GM23338 (cell line): ENCODE measurements around the gene UBE2C. TPM values are rescaled to one million over a fixed set of nuclear protein-coding genes. Genes with fewer than 3 reads are reported as not detected.

ENCODE experiments used
- ATAC-seq: fragments of 200-7000 bp; cut with Tn5 transposase; 3 replicates; pipeline ENCODE4 v1.9.1; 2020
- DNase-seq: peaks from one replicate; pipeline ENCODE4 v3.0.0-alpha.2; 2015; ENCODE audit warnings: low spot score
- H2AFZ ChIP-seq: fragments of 200-600 bp; sonication (generic); 2 replicates; pipeline ENCODE4 v1.8.0; 2016; ENCODE audit warnings: antibody characterized with exemption, mild to moderate bottlenecking, moderate library complexity
- H3F3A ChIP-seq: fragments of 200-600 bp; sonication (generic); replicated peaks from 2 replicates; pipeline ENCODE4 v1.8.0; 2017; ENCODE audit warnings: antibody characterized with exemption, mixed run types, low read depth
- H3K27ac ChIP-seq: fragments of 200-600 bp; sonication (generic); 2 replicates; pipeline ENCODE4 v1.6.1; 2016; ENCODE audit warnings: low read depth
- H3K27me3 ChIP-seq: fragments of 200-600 bp; sonication (generic); 2 replicates; pipeline ENCODE4 v1.8.0; 2016; ENCODE audit warnings: mild to moderate bottlenecking, mixed run types, moderate library complexity; ENCODE audit not compliant: insufficient read depth
- H3K36me3 ChIP-seq: fragments of 200-600 bp; sonication (generic); 2 replicates; pipeline ENCODE4 v1.8.0; 2016; ENCODE audit warnings: mild to moderate bottlenecking; ENCODE audit not compliant: insufficient read depth
- H3K4me1 ChIP-seq: fragments of 200-600 bp; sonication (generic); 2 replicates; pipeline ENCODE4 v1.8.0; 2016; ENCODE audit warnings: mild to moderate bottlenecking, moderate library complexity; ENCODE audit not compliant: insufficient read depth
- H3K4me2 ChIP-seq: fragments of 200-600 bp; sonication (generic); 2 replicates; pipeline ENCODE4 v1.7.1; 2017; ENCODE audit warnings: mixed run types
- H3K4me3 ChIP-seq: fragments of 200-600 bp; sonication (generic); 2 replicates; pipeline ENCODE4 v1.6.1; 2016; ENCODE audit warnings: mixed run types
- H3K79me2 ChIP-seq: fragments of 200-600 bp; sonication (generic); replicated peaks from 2 replicates; pipeline ENCODE4 v1.8.0; 2017; ENCODE audit warnings: mild to moderate bottlenecking; ENCODE audit not compliant: insufficient read depth
- H3K9me2 ChIP-seq: fragments of 200-600 bp; sonication (generic); 2 replicates; pipeline ENCODE4 v1.8.0; 2017; ENCODE audit not compliant: insufficient read depth
- H4K20me1 ChIP-seq: fragments of 200-600 bp; sonication (generic); replicated peaks from 2 replicates; pipeline ENCODE4 v1.8.0; 2017; ENCODE audit warnings: mild to moderate bottlenecking; ENCODE audit not compliant: insufficient read depth
- H3K27ac Mint-ChIP-seq: 2 replicates; pipeline ENCODE4 v1.8.0; 2020; ENCODE audit warnings: inconsistent platforms, mild to moderate bottlenecking, moderate library complexity, mixed read lengths
- H3K27me3 Mint-ChIP-seq: 3 replicates; pipeline ENCODE4 v1.8.0; 2022; ENCODE audit warnings: low read depth, mild to moderate bottlenecking, moderate library complexity, mixed read lengths, inconsistent platforms; ENCODE audit not compliant: insufficient read depth, poor library complexity
- H3K36me3 Mint-ChIP-seq: 3 replicates; pipeline ENCODE4 v1.8.0; 2021; ENCODE audit warnings: low read depth, mild to moderate bottlenecking, inconsistent platforms, moderate library complexity, mixed read lengths
- H3K4me1 Mint-ChIP-seq: 3 replicates; pipeline ENCODE4 v1.8.0; 2020; ENCODE audit warnings: mild to moderate bottlenecking, inconsistent platforms, mixed read lengths
- H3K4me3 Mint-ChIP-seq: 3 replicates; pipeline ENCODE4 v1.8.0; 2021; ENCODE audit warnings: moderate library complexity, mild to moderate bottlenecking, inconsistent platforms, mixed read lengths
- H3K9me3 Mint-ChIP-seq: 3 replicates; pipeline ENCODE4 v1.8.0; 2020; ENCODE audit warnings: moderate library complexity, mild to moderate bottlenecking, inconsistent platforms, mixed read lengths
- EZH2 ChIP-seq: fragments of 200-600 bp; sonication (generic); IDR thresholded peaks from one replicate; pipeline ENCODE4 v1.8.0; 2017; ENCODE audit warnings: antibody characterized with exemption, mild to moderate bottlenecking, low read depth; ENCODE audit not compliant: unreplicated experiment
- JUNB ChIP-seq: IDR thresholded peaks from one replicate; pipeline ENCODE4 v1.6.1; 2016; ENCODE audit warnings: antibody characterized with exemption; ENCODE audit not compliant: unreplicated experiment
- NANOG ChIP-seq: IDR thresholded peaks from 2 replicates; pipeline ENCODE4 v1.6.1; 2016; ENCODE audit warnings: antibody characterized with exemption, borderline replicate concordance
- POLR2AphosphoS5 ChIP-seq: IDR thresholded peaks from 2 replicates; pipeline ENCODE4 v1.6.1; 2016; ENCODE audit warnings: antibody characterized with exemption, low read depth
- ZNF114 ChIP-seq: fragments of 250-450 bp; sonication (Bioruptor Pico); IDR thresholded peaks from 2 replicates; pipeline ENCODE4 v1.5.0; 2020; ENCODE audit warnings: mild to moderate bottlenecking, moderate library complexity
- long read RNA-seq: library from polyadenylated mRNA; unstranded; transcript quantifications from one replicate; pipeline ENCODE4 v2.0.0, GENCODE V29; 2020; ENCODE audit not compliant: unreplicated experiment
- polyA plus RNA-seq: library from polyadenylated mRNA; unstranded; fragments of >200 nt; fragmentation: Nextera tagmentation; extraction: Ambion mirVana; gene quantifications from 2 replicates; pipeline ENCODE4 v1.2.1, GENCODE V29; 2016
- total RNA-seq: library from RNA; depleted of rRNA; stranded (reverse); fragments of >200 nt; shearing (Covaris generic); gene quantifications from 2 replicates; pipeline ENCODE4 v1.2.3, GENCODE V29; 2014; rRNA removed
- TF ChIP-seq, protein P1 (sequence below): IDR thresholded peaks from 2 replicates; pipeline ENCODE4 v1.6.1; 2016; ENCODE audit warnings: antibody characterized with exemption
- TF ChIP-seq, protein P2 (sequence below): fragments of 250-450 bp; sonication (Bioruptor Pico); IDR thresholded peaks from 2 replicates; pipeline ENCODE4 v1.5.0; 2020; ENCODE audit warnings: mild to moderate bottlenecking, moderate library complexity
- TF ChIP-seq, protein P3 (sequence below), 2 experiments: fragments of 200-600 bp in 1 of 2; sonication (generic) in 1 of 2; conservative IDR thresholded peaks; 2 replicates each; pipeline versions ENCODE4 v1.5.1 to v1.6.1; 2016 to 2017; ENCODE audit warnings: antibody characterized with exemption in 2 of 2, low read depth in 2 of 2, mild to moderate bottlenecking in 2 of 2, moderate library complexity in 1 of 2

Gene UBE2C
- total RNA-seq (198 and 247 TPM in 2 replicates), polyA plus RNA-seq (698 and 742 TPM in 2 replicates)
- long read RNA-seq, transcript UBE2C-204 (6 exons, 850 nt) = major isoform, 204 of 229 reads
- long read RNA-seq, transcript UBE2C-203 (5 exons, 665 nt) = minor isoform, 6 of 229 reads
- long read RNA-seq, partial matches to known transcripts = 4 of 229 reads
- long read RNA-seq, other reads (novel, unspliced or antisense) = 10 of 229 reads

DNA sequence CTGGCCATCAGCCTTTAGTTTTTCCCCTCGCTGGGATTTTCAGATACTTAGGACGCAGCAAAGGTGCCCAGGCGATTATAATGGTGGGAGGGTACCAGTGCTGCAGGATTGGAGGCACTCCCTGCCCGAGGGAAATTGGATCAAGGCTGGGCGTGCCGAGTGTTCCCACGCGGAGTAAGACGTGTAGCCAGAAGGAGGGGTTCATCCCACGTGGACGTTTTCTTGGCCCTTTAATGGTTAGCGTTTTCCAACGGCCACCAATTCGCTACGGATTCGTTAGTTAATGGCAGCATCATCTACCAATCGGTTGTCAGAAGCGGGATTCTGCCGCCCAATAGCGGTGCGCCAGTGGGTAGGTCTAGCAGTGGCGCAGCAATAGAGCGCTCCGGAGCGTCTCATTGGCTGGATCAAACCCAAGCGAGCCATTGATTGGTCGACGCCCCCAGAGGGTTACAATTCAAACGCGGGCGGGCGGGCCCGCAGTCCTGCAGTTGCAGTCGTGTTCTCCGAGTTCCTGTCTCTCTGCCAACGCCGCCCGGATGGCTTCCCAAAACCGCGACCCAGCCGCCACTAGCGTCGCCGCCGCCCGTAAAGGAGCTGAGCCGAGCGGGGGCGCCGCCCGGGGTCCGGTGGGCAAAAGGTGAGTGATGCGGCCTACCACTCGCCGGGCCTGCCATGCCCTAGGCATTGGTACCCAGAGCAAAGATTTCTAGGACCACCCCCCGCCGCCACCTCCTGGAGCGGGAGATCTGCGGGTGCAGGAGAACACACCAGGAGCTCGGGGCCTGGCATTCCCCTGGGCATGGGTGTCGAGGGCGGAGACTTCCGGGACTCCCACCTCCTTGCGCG is at the start of gene UBE2C:
UBE2C (plus strand) TSS at position 488 of the 849 bp plus-strand sequence; CDS start at position 540, 52 bp downstream.
- peaks cover 3% of the 10 kb centered on the region for H3K27me3 Mint-ChIP-seq
- H3K4me3 Mint-ChIP-seq = peak within 1 kb of the TSS; percentile 98
- H3K4me2 ChIP-seq = peak within 1 kb of the TSS; percentile 95
- peaks cover 13% of the 10 kb centered on the region for H3K4me1 ChIP-seq
- ATAC-seq (peak; percentile 98), DNase-seq (peak; percentile 100)
- peaks cover 48% of the 10 kb centered on the region for H3K36me3 ChIP-seq
- H3K4me3 ChIP-seq = peak within 1 kb of the TSS; percentile 81
- H3K79me2 ChIP-seq = peaks cover 26% of the 10 kb centered on the region
- no peaks in the 10 kb centered on the region for H3K9me2 ChIP-seq
- H3F3A ChIP-seq = peaks cover 35% of the 10 kb centered on the region
- peaks cover 15% of the 10 kb centered on the region for H3K4me1 Mint-ChIP-seq
- H3K27ac Mint-ChIP-seq = peak within 1 kb of the TSS; percentile 83
- no peaks in the 10 kb centered on the region for H3K27me3 ChIP-seq
- H3K9me3 Mint-ChIP-seq = no peaks in the 10 kb centered on the region
- H4K20me1 ChIP-seq = peaks cover 12% of the 10 kb centered on the region
- peak within 1 kb of the TSS; percentile 78 for H3K27ac ChIP-seq
- peaks cover 78% of the 10 kb centered on the region for H3K36me3 Mint-ChIP-seq
- peak within 1 kb of the TSS; percentile 11; the same call in 1 of the 2 replicates for H2AFZ ChIP-seq
- TF ChIP-seq JUNB (no peak), ZNF114 (no peak), POLR2AphosphoS5 (peak; percentile 79), NANOG (no peak), EZH2 (no peak)
- TF ChIP-seq, protein P1, sequence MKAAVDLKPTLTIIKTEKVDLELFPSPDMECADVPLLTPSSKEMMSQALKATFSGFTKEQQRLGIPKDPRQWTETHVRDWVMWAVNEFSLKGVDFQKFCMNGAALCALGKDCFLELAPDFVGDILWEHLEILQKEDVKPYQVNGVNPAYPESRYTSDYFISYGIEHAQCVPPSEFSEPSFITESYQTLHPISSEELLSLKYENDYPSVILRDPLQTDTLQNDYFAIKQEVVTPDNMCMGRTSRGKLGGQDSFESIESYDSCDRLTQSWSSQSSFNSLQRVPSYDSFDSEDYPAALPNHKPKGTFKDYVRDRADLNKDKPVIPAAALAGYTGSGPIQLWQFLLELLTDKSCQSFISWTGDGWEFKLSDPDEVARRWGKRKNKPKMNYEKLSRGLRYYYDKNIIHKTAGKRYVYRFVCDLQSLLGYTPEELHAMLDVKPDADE = no peak
- TF ChIP-seq, protein P2, sequence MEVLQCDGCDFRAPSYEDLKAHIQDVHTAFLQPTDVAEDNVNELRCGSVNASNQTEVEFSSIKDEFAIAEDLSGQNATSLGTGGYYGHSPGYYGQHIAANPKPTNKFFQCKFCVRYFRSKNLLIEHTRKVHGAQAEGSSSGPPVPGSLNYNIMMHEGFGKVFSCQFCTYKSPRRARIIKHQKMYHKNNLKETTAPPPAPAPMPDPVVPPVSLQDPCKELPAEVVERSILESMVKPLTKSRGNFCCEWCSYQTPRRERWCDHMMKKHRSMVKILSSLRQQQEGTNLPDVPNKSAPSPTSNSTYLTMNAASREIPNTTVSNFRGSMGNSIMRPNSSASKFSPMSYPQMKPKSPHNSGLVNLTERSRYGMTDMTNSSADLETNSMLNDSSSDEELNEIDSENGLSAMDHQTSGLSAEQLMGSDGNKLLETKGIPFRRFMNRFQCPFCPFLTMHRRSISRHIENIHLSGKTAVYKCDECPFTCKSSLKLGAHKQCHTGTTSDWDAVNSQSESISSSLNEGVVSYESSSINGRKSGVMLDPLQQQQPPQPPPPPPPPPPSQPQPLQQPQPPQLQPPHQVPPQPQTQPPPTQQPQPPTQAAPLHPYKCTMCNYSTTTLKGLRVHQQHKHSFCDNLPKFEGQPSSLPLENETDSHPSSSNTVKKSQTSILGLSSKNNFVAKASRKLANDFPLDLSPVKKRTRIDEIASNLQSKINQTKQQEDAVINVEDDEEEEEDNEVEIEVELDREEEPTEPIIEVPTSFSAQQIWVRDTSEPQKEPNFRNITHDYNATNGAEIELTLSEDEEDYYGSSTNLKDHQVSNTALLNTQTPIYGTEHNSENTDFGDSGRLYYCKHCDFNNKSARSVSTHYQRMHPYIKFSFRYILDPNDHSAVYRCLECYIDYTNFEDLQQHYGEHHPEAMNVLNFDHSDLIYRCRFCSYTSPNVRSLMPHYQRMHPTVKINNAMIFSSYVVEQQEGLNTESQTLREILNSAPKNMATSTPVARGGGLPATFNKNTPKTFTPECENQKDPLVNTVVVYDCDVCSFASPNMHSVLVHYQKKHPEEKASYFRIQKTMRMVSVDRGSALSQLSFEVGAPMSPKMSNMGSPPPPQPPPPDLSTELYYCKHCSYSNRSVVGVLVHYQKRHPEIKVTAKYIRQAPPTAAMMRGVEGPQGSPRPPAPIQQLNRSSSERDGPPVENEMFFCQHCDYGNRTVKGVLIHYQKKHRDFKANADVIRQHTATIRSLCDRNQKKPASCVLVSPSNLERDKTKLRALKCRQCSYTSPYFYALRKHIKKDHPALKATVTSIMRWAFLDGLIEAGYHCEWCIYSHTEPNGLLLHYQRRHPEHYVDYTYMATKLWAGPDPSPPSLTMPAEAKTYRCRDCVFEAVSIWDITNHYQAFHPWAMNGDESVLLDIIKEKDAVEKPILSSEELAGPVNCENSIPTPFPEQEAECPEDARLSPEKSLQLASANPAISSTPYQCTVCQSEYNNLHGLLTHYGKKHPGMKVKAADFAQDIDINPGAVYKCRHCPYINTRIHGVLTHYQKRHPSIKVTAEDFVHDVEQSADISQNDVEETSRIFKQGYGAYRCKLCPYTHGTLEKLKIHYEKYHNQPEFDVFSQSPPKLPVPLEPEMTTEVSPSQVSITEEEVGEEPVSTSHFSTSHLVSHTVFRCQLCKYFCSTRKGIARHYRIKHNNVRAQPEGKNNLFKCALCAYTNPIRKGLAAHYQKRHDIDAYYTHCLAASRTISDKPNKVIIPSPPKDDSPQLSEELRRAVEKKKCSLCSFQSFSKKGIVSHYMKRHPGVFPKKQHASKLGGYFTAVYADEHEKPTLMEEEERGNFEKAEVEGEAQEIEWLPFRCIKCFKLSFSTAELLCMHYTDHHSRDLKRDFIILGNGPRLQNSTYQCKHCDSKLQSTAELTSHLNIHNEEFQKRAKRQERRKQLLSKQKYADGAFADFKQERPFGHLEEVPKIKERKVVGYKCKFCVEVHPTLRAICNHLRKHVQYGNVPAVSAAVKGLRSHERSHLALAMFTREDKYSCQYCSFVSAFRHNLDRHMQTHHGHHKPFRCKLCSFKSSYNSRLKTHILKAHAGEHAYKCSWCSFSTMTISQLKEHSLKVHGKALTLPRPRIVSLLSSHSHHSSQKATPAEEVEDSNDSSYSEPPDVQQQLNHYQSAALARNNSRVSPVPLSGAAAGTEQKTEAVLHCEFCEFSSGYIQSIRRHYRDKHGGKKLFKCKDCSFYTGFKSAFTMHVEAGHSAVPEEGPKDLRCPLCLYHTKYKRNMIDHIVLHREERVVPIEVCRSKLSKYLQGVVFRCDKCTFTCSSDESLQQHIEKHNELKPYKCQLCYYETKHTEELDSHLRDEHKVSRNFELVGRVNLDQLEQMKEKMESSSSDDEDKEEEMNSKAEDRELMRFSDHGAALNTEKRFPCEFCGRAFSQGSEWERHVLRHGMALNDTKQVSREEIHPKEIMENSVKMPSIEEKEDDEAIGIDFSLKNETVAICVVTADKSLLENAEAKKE (CRISPR knock-in tag) = no peak
- TF ChIP-seq, protein P3, sequence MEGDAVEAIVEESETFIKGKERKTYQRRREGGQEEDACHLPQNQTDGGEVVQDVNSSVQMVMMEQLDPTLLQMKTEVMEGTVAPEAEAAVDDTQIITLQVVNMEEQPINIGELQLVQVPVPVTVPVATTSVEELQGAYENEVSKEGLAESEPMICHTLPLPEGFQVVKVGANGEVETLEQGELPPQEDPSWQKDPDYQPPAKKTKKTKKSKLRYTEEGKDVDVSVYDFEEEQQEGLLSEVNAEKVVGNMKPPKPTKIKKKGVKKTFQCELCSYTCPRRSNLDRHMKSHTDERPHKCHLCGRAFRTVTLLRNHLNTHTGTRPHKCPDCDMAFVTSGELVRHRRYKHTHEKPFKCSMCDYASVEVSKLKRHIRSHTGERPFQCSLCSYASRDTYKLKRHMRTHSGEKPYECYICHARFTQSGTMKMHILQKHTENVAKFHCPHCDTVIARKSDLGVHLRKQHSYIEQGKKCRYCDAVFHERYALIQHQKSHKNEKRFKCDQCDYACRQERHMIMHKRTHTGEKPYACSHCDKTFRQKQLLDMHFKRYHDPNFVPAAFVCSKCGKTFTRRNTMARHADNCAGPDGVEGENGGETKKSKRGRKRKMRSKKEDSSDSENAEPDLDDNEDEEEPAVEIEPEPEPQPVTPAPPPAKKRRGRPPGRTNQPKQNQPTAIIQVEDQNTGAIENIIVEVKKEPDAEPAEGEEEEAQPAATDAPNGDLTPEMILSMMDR (conservative IDR thresholded peaks at IDR 0.05; ENCODE audit: low read depth in 2 of 2) = no peak
